T-helper 17 cell (primary cell): ENCODE results near the gene KDM7A. TPM values are rescaled to one million over a fixed set of nuclear protein-coding genes. Genes with fewer than 3 reads are reported as not detected.
A peak's percentile ranks its signal among the peaks of the same experiment; 100 is the strongest.
"Not testable (repeated sequence)": the region's sequence is repeated elsewhere in the genome, so short reads cannot be mapped to it uniquely, and the experiment has no call there.

Experiments
- ATAC-seq: fragments of 150-1000 bp; cut with Tn5 transposase; 2 replicates; pipeline ENCODE4 v1.10.0; 2021; ENCODE audit warnings: mild to moderate bottlenecking, moderate library complexity
- DNase-seq, 3 donors: peaks; one replicate each; pipeline versions ENCODE4 v3.0.0 to v3.0.0-alpha.2; 2020 to 2021
- H3K9me3 ChIP-seq: one replicate; pipeline ENCODE4 v1.7.0; 2013; ENCODE audit warnings: low read length, mild to moderate bottlenecking; ENCODE audit not compliant: control insufficient read depth, poor library complexity, severe bottlenecking
- H3K27ac Mint-ChIP-seq: one replicate; pipeline ENCODE4 v1.8.0; 2022; ENCODE audit warnings: mild to moderate bottlenecking, moderate library complexity, mixed read lengths
- H3K27me3 Mint-ChIP-seq: one replicate; pipeline ENCODE4 v1.8.0; 2022; ENCODE audit warnings: mixed read lengths
- H3K36me3 Mint-ChIP-seq: one replicate; pipeline ENCODE4 v1.8.0; 2022; ENCODE audit warnings: low read depth, mixed read lengths
- H3K4me1 Mint-ChIP-seq: one replicate; pipeline ENCODE4 v1.8.0; 2022; ENCODE audit warnings: mild to moderate bottlenecking, mixed read lengths
- H3K4me3 Mint-ChIP-seq: one replicate; pipeline ENCODE4 v1.8.0; 2022; ENCODE audit warnings: mild to moderate bottlenecking, moderate library complexity, mixed read lengths
- total RNA-seq, 4 donors: library from RNA in 2 of 4; stranded (reverse) in 2 of 4; gene quantifications; one replicate each; pipeline ENCODE4 v1.2.3 and lab custom pipeline; 2022 to 2026

The KDM7A gene
- total RNA-seq, 2 donors from 2014 or later: 35.1 to 47.2 TPM

- DNase-seq (no peak), ATAC-seq (no peak)
- peaks cover 2% of the 10 kb centered on the region for H3K36me3 Mint-ChIP-seq
- no peaks in the 10 kb centered on the region for H3K27me3 Mint-ChIP-seq
- no peak overlapping the region for H3K27ac Mint-ChIP-seq
- no peak overlapping the region for H3K4me3 Mint-ChIP-seq
- no peaks in the 10 kb centered on the region for H3K9me3 ChIP-seq
- H3K4me1 Mint-ChIP-seq: peaks cover 11% of the 10 kb centered on the region
These were observed 39.7 kb downstream of the KDM7A start for GRCh38 chr7:140137078-140137477.

- peaks cover 15% of the 10 kb centered on the region for H3K4me1 Mint-ChIP-seq
- H3K4me3 Mint-ChIP-seq: no peak overlapping the region
- no peaks in the 10 kb centered on the region for H3K9me3 ChIP-seq
- H3K27ac Mint-ChIP-seq: peak overlapping the region; percentile 29
- no peaks in the 10 kb centered on the region for H3K27me3 Mint-ChIP-seq
- no peak for ATAC-seq
- H3K36me3 Mint-ChIP-seq: peaks cover 5% of the 10 kb centered on the region
- no peak for DNase-seq
These were observed 40.7 kb downstream of the KDM7A start for GRCh38 chr7:140136073-140136472.

- ATAC-seq (no peak), DNase-seq (no peak)
- H3K4me3 Mint-ChIP-seq: no peak overlapping the region
- peaks cover 9% of the 10 kb centered on the region for H3K4me1 Mint-ChIP-seq
- no peak overlapping the region for H3K27ac Mint-ChIP-seq
- H3K27me3 Mint-ChIP-seq: no peaks in the 10 kb centered on the region
- peaks cover 7% of the 10 kb centered on the region for H3K36me3 Mint-ChIP-seq
- H3K9me3 ChIP-seq: no peaks in the 10 kb centered on the region
These were observed 42.7 kb downstream of the KDM7A start for GRCh38 chr7:140134039-140134438.

- Mint-ChIP-seq H3K27me3 (no peaks in the 10 kb centered on the region), H3K4me3 (no peak overlapping the region), H3K36me3 (peaks cover 8% of the 10 kb centered on the region), H3K27ac (peak overlapping the region; percentile 32), H3K4me1 (peaks cover 4% of the 10 kb centered on the region)
- DNase-seq (no peak), ATAC-seq (no peak)
- no peaks in the 10 kb centered on the region for H3K9me3 ChIP-seq
These were observed 49.2 kb downstream of the KDM7A start for GRCh38 chr7:140127360-140128127.

GRCh38 chr7:140126435-140127034 is 50.2 kb downstream of the KDM7A start:
- Mint-ChIP-seq H3K27me3 (no peaks in the 10 kb centered on the region), H3K27ac (no peak overlapping the region), H3K4me1 (peaks cover 4% of the 10 kb centered on the region), H3K4me3 (no peak overlapping the region), H3K36me3 (peaks cover 7% of the 10 kb centered on the region)
- no peak for ATAC-seq
- DNase-seq: no peak
- no peaks in the 10 kb centered on the region for H3K9me3 ChIP-seq

GRCh38 chr7:140122965-140123364 is 53.8 kb downstream of the KDM7A start:
- no peaks in the 10 kb centered on the region for H3K4me1 Mint-ChIP-seq
- H3K27me3 Mint-ChIP-seq: no peaks in the 10 kb centered on the region
- no peak overlapping the region for H3K27ac Mint-ChIP-seq
- peaks cover 2% of the 10 kb centered on the region for H3K36me3 Mint-ChIP-seq
- no peak overlapping the region for H3K4me3 Mint-ChIP-seq
- H3K9me3 ChIP-seq: no peaks in the 10 kb centered on the region
- DNase-seq (no peak), ATAC-seq (no peak)

GRCh38 chr7:140121326-140121725 is 55.5 kb downstream of the KDM7A start:
- Mint-ChIP-seq H3K4me1 (no peaks in the 10 kb centered on the region), H3K36me3 (no peaks in the 10 kb centered on the region), H3K4me3 (no peak overlapping the region), H3K27me3 (no peaks in the 10 kb centered on the region), H3K27ac (no peak overlapping the region)
- DNase-seq (no peak), ATAC-seq (no peak)
- no peaks in the 10 kb centered on the region for H3K9me3 ChIP-seq

GRCh38 chr7:140114817-140115216 is 62.0 kb downstream of the KDM7A start:
- not testable (repeated sequence) for DNase-seq, H3K9me3 ChIP-seq, H3K4me3 Mint-ChIP-seq, H3K36me3 Mint-ChIP-seq, ATAC-seq, H3K27me3 Mint-ChIP-seq, H3K27ac Mint-ChIP-seq, H3K4me1 Mint-ChIP-seq

- H3K4me1 Mint-ChIP-seq, ATAC-seq, H3K27me3 Mint-ChIP-seq, H3K27ac Mint-ChIP-seq, DNase-seq, H3K9me3 ChIP-seq, H3K36me3 Mint-ChIP-seq, H3K4me3 Mint-ChIP-seq: not testable (repeated sequence)
These were observed 68.0 kb downstream of the KDM7A start for GRCh38 chr7:140108777-140109176.

- DNase-seq (no peak), ATAC-seq (no peak)
- H3K27ac Mint-ChIP-seq: no peak overlapping the region
- no peaks in the 10 kb centered on the region for H3K9me3 ChIP-seq
- H3K36me3 Mint-ChIP-seq: peaks cover 18% of the 10 kb centered on the region
- H3K27me3 Mint-ChIP-seq: no peaks in the 10 kb centered on the region
- H3K4me3 Mint-ChIP-seq: no peak overlapping the region
- peaks cover 3% of the 10 kb centered on the region for H3K4me1 Mint-ChIP-seq
These were observed 80.3 kb downstream of the KDM7A start for GRCh38 chr7:140096459-140096858.

GRCh38 chr7:140093375-140093774 is 83.4 kb downstream of the KDM7A start:
- H3K27ac Mint-ChIP-seq: peak overlapping the region; percentile 29
- no peak for ATAC-seq

GRCh38 chr7:140085447-140085846 is 91.3 kb downstream of the KDM7A start:
- peaks cover 18% of the 10 kb centered on the region for H3K4me1 Mint-ChIP-seq
- no peaks in the 10 kb centered on the region for H3K36me3 Mint-ChIP-seq
- DNase-seq (no peak), ATAC-seq (peak; percentile 16)
- H3K9me3 ChIP-seq: no peaks in the 10 kb centered on the region
- H3K4me3 Mint-ChIP-seq: peak overlapping the region; percentile 77
- no peaks in the 10 kb centered on the region for H3K27me3 Mint-ChIP-seq
- peak overlapping the region; percentile 81 for H3K27ac Mint-ChIP-seq

More at GRCh38 chr7:140093375-140093774, 83.4 kb downstream of the KDM7A start:
- Mint-ChIP-seq H3K4me3 (no peak overlapping the region), H3K27me3 (no peaks in the 10 kb centered on the region), H3K4me1 (peaks cover 4% of the 10 kb centered on the region), H3K36me3 (peaks cover 14% of the 10 kb centered on the region)
- H3K9me3 ChIP-seq: no peaks in the 10 kb centered on the region
- no peak for DNase-seq

GRCh38 chr7:140084972-140085371 is 91.8 kb downstream of the KDM7A start:
- Mint-ChIP-seq H3K36me3 (no peaks in the 10 kb centered on the region), H3K27me3 (no peaks in the 10 kb centered on the region), H3K4me1 (peaks cover 18% of the 10 kb centered on the region), H3K4me3 (peak overlapping the region; percentile 77), H3K27ac (peak overlapping the region; percentile 81)
- H3K9me3 ChIP-seq: no peaks in the 10 kb centered on the region
- ATAC-seq (peak; percentile 68), DNase-seq (no peak)
